Epithelial cell of esophagus (primary cell): Measurements from ENCODE around the gene C20orf173.

Source experiments
- DNase-seq: peaks from one replicate; pipeline ENCODE4 v3.0.0; 2010; ENCODE audit warnings: low read depth
- H3K4me3 ChIP-seq: 2 replicates; pipeline ENCODE4 v1.5.1; 2011; ENCODE audit warnings: mild to moderate bottlenecking, low read length, control low read depth
- TF ChIP-seq, protein P1 (sequence below): IDR thresholded peaks from 2 replicates; pipeline ENCODE4 v1.5.1; 2011; ENCODE audit warnings: low read depth, mild to moderate bottlenecking, low read length, control low read depth, inconsistent platforms; ENCODE audit not compliant: insufficient read depth; ENCODE audit errors: missing control alignments

C20orf173 gene

DNA sequence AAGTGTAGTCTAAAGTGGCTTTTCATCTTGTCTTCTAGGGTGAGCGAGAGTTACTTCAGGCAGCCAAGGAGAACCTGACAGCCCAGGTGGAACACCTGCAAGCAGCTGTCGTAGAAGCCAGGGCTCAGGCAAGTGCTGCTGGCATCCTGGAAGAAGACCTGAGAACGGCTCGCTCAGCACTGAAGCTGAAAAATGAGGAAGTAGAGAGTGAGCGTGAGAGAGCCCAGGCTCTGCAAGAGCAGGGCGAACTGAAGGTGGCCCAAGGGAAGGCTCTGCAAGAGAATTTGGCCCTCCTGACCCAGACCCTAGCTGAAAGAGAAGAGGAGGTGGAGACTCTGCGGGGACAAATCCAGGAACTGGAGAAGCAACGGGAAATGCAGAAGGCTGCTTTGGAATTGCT is 27.1 kb downstream of the C20orf173 start:
- DNase-seq = no peak
- TF ChIP-seq, protein P1, sequence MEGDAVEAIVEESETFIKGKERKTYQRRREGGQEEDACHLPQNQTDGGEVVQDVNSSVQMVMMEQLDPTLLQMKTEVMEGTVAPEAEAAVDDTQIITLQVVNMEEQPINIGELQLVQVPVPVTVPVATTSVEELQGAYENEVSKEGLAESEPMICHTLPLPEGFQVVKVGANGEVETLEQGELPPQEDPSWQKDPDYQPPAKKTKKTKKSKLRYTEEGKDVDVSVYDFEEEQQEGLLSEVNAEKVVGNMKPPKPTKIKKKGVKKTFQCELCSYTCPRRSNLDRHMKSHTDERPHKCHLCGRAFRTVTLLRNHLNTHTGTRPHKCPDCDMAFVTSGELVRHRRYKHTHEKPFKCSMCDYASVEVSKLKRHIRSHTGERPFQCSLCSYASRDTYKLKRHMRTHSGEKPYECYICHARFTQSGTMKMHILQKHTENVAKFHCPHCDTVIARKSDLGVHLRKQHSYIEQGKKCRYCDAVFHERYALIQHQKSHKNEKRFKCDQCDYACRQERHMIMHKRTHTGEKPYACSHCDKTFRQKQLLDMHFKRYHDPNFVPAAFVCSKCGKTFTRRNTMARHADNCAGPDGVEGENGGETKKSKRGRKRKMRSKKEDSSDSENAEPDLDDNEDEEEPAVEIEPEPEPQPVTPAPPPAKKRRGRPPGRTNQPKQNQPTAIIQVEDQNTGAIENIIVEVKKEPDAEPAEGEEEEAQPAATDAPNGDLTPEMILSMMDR = no peak

DNA sequence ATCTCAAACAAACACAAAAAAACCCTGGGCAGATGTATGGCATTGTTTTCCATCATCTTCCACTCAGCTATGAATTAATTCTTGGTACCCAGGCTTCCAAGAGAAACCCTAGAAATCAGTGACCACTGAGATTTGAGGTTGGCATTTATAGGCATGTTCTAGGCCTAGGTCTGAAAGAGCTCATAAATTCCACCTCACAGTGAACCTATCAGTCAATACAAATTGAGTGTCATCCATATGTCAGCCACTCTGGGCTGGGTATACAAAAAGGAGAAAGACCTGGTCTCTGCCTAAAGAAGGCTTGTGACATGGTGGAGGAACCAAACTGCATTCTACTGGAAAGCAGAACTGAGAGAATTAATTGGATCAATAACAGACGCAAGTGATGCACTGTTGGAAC is 30.2 kb downstream of the C20orf173 start:
- TF ChIP-seq, protein P1 = no peak
- no peak for DNase-seq
- H3K4me3 ChIP-seq = no peak overlapping the region

More for the DNA sequence above, 27.1 kb downstream of the C20orf173 start:
- no peak overlapping the region for H3K4me3 ChIP-seq

DNA sequence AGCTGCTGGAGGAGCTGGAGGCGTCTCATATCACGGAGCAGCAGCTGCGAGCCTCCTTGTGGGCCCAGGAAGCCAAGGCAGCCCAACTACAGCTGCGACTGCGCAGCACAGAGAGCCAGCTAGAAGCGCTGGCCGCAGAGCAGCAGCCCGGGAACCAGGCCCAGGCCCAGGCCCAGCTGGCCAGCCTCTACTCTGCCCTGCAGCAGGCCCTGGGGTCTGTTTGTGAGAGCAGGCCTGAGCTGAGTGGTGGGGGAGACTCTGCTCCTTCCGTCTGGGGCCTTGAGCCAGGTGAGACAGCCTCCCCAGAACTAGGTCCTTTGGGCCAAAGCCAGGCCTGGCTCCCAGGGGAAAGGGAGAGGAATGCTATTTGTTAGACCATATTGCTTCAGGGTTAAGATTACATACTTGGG is 31.7 kb downstream of the C20orf173 start:
- TF ChIP-seq, protein P1 = no peak
- DNase-seq = no peak
- H3K4me3 ChIP-seq = no peak overlapping the region

DNA sequence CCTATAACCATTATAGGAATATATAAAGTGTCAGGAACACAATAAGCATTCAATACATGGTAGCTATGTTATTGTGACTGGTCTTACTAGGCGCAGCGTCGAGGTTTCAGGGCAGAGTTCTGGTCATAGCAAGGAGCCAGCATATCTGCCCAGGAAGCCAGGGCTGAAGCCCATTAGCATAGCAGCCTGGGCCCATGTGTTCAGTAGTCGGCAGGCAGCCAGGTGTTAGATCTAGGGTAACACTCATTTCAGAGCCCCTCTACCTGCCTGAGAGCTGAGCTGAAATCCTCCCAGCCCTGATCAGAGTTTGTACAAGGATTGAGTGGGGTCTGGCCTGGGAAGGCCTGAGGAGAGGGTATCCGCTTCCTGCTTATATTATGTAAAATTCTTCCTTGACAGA is 32.1 kb downstream of the C20orf173 start:
- H3K4me3 ChIP-seq = no peak overlapping the region
- DNase-seq = no peak
- TF ChIP-seq, protein P1 = no peak

DNA sequence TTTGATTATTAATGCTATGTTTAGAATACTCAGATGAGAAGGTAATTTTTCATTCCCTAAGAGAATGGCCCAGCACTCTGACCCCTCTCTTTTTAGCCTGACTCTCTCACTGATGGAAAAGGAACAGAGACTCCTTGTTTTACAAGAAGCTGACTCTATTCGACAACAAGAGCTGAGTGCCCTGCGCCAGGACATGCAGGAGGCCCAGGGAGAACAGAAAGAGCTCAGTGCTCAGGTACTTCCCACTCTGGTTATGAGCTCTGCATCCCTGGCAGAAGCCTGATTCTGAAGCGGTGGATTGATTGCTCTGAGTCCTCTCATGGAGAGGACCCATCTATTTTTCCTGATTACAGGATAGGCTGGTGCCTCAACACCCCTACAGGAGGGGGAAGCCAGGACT is 33.0 kb downstream of the C20orf173 start:
- H3K4me3 ChIP-seq = no peak overlapping the region
- no peak for DNase-seq
- TF ChIP-seq, protein P1 = no peak

DNA sequence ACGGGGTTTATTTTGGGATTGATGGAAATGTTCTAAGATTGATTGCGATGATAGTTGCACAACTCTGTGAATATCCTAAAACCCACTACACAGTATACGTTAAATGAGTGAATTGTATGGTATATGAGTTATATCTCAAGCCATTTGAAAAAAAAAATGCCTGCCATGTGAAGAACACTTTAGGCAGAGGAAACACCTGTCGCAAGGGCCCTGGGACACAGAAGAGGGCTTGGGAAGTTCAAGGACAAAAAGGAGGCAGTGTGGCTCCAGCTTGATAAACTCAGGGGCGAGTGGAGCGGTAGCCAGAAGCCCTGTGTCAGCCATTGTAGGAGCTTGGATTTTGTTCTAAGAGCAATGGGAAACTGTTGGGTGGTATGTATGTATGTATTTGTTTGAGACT is 37.1 kb downstream of the C20orf173 start:
- no peak for DNase-seq
- TF ChIP-seq, protein P1 = no peak
- no peak overlapping the region for H3K4me3 ChIP-seq

DNA sequence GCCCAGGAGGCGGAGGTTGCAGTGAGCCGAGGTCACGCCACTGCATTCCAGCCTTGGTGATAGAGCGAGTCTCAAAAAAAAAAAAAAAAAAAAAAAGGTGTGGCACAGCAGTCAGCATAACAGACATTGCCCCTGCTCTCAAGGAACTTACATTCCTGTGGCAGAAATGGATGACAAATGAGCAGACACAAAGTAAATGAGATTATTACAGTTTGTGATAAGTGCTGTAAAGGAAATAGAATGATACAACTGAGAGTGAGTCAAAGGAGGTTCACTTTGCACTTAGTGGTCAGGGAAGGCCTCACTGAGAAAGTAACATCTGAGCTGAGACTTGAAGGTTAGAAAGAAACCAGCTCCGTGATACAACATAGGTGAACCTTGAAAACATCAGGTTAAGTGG is 37.6 kb downstream of the C20orf173 start:
- no peak overlapping the region for H3K4me3 ChIP-seq
- DNase-seq = no peak
- TF ChIP-seq, protein P1 = no peak
